Naive thymus-derived CD4-positive, alpha-beta T cell (primary cell): ENCODE data around the gene KCNC4. TPM values are rescaled to one million over a fixed set of nuclear protein-coding genes. Genes with fewer than 3 reads are reported as not detected.

ENCODE experiments used
- ATAC-seq: fragments of 150-1000 bp; cut with Tn5 transposase; 2 replicates; pipeline ENCODE4 v1.10.0; 2021; ENCODE audit warnings: mild to moderate bottlenecking, moderate library complexity
- CTCF ChIA-PET: fragments of 350-600 bp; sonication (Branson Sonifier 250); formaldehyde crosslinking; loops from one replicate; lab custom pipeline; 2021; ENCODE audit warnings: antibody characterized with exemption; lab: Charles Lee
- POLR2A ChIA-PET: fragments of 350-600 bp; sonication (Branson Sonifier 250); formaldehyde crosslinking; loops from one replicate; lab custom pipeline; 2021; ENCODE audit warnings: antibody characterized with exemption, inconsistent platforms; lab: Charles Lee
- DNase-seq, 9 donors: peaks; one replicate each; pipeline versions ENCODE4 v3.0.0 to v3.0.0-alpha.2; 2020 to 2022; ENCODE audit warnings: mixed read lengths in 1 of 9
- H3K27ac ChIP-seq: one replicate; pipeline ENCODE4 v1.7.0; 2013; ENCODE audit warnings: mild to moderate bottlenecking, low read depth, low read length, moderate library complexity
- H3K27me3 ChIP-seq, 2 donors: one replicate each; pipeline ENCODE4 v1.7.0; 2013; ENCODE audit warnings: low read length in 2 of 2, mild to moderate bottlenecking in 2 of 2, moderate library complexity in 2 of 2; ENCODE audit not compliant: control insufficient read depth in 2 of 2, insufficient read depth in 2 of 2
- H3K36me3 ChIP-seq, 3 experiments: 1 replicate in 2 of 3; 2 replicates in 1 of 3; pipeline ENCODE4 v1.7.0; 2013; ENCODE audit warnings: low read length in 3 of 3, mild to moderate bottlenecking in 3 of 3, moderate library complexity in 1 of 3; ENCODE audit not compliant: insufficient read depth in 3 of 3, control insufficient read depth in 2 of 3
- H3K4me1 ChIP-seq, 2 donors: one replicate each; pipeline ENCODE4 v1.7.0; 2013; ENCODE audit warnings: low read length in 2 of 2, mild to moderate bottlenecking in 2 of 2, moderate library complexity in 1 of 2; ENCODE audit not compliant: control insufficient read depth in 2 of 2, insufficient read depth in 2 of 2
- H3K4me3 ChIP-seq: 2 replicates; pipeline ENCODE4 v1.7.0; 2013; ENCODE audit warnings: mild to moderate bottlenecking, low read length
- H3K9me3 ChIP-seq, 3 experiments: 1 replicate in 2 of 3; 2 replicates in 1 of 3; pipeline ENCODE4 v1.7.0; 2013; ENCODE audit warnings: low read length in 3 of 3; ENCODE audit not compliant: control insufficient read depth in 2 of 3
- H3K27ac Mint-ChIP-seq, 9 donors: one replicate each; pipeline ENCODE4 v1.8.0; 2020 to 2022; ENCODE audit warnings: mixed read lengths in 9 of 9, mild to moderate bottlenecking in 8 of 9, moderate library complexity in 5 of 9, inconsistent platforms in 2 of 9
- H3K27me3 Mint-ChIP-seq, 5 donors: one replicate each; pipeline ENCODE4 v1.8.0; 2021 to 2022; ENCODE audit warnings: mixed read lengths in 5 of 5, mild to moderate bottlenecking in 1 of 5
- H3K36me3 Mint-ChIP-seq, 5 donors: one replicate each; pipeline ENCODE4 v1.8.0; 2020 to 2022; ENCODE audit warnings: mixed read lengths in 5 of 5, mild to moderate bottlenecking in 3 of 5, inconsistent platforms in 1 of 5
- H3K4me1 Mint-ChIP-seq, 7 donors: one replicate each; pipeline ENCODE4 v1.8.0; 2020 to 2022; ENCODE audit warnings: mixed read lengths in 7 of 7, mild to moderate bottlenecking in 3 of 7, inconsistent platforms in 1 of 7
- H3K4me3 Mint-ChIP-seq, 10 donors: one replicate each; pipeline ENCODE4 v1.8.0; 2020 to 2022; ENCODE audit warnings: mild to moderate bottlenecking in 10 of 10, mixed read lengths in 10 of 10, moderate library complexity in 6 of 10, inconsistent platforms in 2 of 10
- H3K9me3 Mint-ChIP-seq, 11 donors: one replicate each; pipeline ENCODE4 v1.8.0; 2020 to 2022; ENCODE audit warnings: mixed read lengths in 11 of 11, mild to moderate bottlenecking in 4 of 11, inconsistent platforms in 1 of 11, moderate library complexity in 1 of 11
- intact Hi-C, 2 donors: fragments of 100-400 bp; cut with micrococcal nuclease; formaldehyde crosslinking; loops; one replicate each; pipeline ENCODE4 v1.15.1; 2023
- polyA plus RNA-seq, 2 donors: library from polyadenylated mRNA; unstranded; fragments of 300-500 nt; fragmentation: Illumina TruSeq; gene quantifications; one replicate each; pipeline ENCODE4 v1.2.3, GENCODE V29; 2021
- total RNA-seq, 6 experiments: library from RNA in 5 of 6; stranded (reverse) in 5 of 6; gene quantifications; 1 replicate in 5 of 6; 2 replicates in 1 of 6; pipeline ENCODE4 v1.2.3 and lab custom pipeline; 2021 to 2026

Gene KCNC4
- total and polyA plus RNA-seq, 7 experiments from 2014 or later, result 1.6 to 18.2 (median 10.1) TPM

DNA sequence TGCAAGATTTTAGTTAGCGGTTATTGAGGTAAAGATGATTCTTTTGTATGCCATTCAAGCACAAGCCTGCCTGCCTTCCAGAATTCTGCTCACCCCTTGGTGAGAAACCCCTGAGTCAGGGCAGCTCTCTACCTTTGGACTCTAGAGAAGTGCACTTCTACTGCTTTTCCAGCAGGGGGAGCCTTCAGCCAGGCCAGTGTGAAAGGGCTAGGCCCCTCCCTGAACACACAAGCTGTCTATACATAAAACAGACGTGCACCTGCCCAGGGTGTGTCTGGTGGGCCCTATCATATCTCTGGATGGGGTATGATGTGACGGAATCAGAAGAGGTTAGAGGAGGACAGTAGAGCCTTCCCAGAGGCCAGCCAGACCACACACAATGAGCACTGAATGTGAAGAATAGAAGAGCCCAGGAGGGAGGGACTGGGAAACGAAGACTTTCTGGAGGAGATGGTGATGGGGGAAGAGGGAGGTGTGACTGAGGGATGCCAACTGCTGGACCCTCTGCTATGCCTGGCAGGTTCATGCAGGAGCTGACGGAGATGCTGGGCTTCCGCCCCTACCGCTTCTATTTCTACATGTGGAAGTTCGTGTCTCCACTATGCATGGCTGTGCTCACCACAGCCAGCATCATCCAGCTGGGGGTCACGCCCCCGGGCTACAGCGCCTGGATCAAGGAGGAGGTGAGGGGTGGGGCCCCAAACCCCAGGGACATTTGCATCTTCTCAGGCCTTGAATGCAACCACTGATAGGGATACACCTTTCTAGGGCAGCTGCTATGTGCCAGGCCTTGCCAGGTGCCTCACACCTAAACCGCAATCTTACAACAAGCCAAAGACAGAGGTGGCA lies 13.0 kb upstream of the KCNC4 start:
- POLR2A ChIA-PET, result interaction anchor here (0.6 to 1.0 kb wide), 2 partner anchors 10 to 293 kb away, joined by 3 to 4 read pairs; no protein-coding TSS in a partner anchor
- no peak overlapping the region for H3K4me3 Mint-ChIP-seq
- ATAC-seq (peak; percentile 91), DNase-seq (peak; percentile 34 to 77 (median 57))
- intact Hi-C loops, result loop anchor here (1.0 to 5.0 kb wide), 3 partner anchors 263 to 420 kb away; no protein-coding TSS in a partner anchor
- no peaks in the 10 kb centered on the region for H3K36me3 ChIP-seq
- H3K27me3 Mint-ChIP-seq, result no peaks in the 10 kb centered on the region
- H3K4me3 ChIP-seq, result no peak overlapping the region
- no peaks in the 10 kb centered on the region for H3K4me1 ChIP-seq
- no peak overlapping the region for H3K27ac Mint-ChIP-seq
- peaks cover 0 to 6% (median 0%) of the 10 kb centered on the region in 7 donors for H3K4me1 Mint-ChIP-seq
- no peaks in the 10 kb centered on the region for H3K9me3 Mint-ChIP-seq
- H3K36me3 Mint-ChIP-seq, result no peaks in the 10 kb centered on the region
- no peaks in the 10 kb centered on the region for H3K27me3 ChIP-seq
- no peak overlapping the region for H3K27ac ChIP-seq
- CTCF ChIA-PET, result interaction anchor here (0.8 to 2.0 kb wide), 15 partner anchors 10 to 299 kb away, joined by 3 to 20 read pairs (median 5); no protein-coding TSS in a partner anchor
- H3K9me3 ChIP-seq, result no peaks in the 10 kb centered on the region

DNA sequence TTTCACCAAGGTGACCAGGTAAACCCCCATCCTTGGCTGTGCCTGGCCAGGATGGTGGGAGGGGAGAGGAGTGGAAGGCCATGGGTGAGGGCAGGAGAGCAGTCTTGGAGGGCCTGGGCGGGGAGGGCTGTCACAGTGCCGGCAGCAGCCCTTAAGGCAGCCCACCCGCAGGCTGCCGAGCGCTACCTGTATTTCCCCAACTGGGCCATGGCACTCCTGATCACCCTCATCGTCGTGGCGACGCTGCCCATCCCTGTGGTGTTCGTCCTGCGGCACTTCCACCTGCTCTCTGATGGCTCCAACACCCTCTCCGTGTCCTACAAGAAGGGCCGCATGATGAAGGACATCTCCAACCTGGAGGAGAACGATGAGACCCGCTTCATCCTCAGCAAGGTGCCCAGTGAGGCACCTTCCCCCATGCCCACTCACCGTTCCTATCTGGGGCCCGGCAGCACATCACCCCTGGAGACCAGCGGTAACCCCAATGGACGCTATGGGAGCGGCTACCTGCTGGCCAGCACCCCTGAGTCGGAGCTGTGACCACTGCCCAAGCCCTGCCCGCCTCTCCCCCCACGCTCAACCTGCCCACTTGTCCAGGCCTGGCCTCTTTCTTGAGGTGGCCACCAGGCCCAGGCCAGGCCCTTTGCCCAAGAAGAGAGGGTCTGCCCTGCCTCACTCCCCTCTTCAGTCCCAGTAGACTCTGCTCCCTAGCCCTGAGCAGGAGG lies 12.0 kb upstream of the KCNC4 start:
- POLR2A ChIA-PET, result interaction anchor here (0.6 to 1.0 kb wide), 2 partner anchors 9 to 292 kb away, joined by 3 to 4 read pairs; no protein-coding TSS in a partner anchor

DNA sequence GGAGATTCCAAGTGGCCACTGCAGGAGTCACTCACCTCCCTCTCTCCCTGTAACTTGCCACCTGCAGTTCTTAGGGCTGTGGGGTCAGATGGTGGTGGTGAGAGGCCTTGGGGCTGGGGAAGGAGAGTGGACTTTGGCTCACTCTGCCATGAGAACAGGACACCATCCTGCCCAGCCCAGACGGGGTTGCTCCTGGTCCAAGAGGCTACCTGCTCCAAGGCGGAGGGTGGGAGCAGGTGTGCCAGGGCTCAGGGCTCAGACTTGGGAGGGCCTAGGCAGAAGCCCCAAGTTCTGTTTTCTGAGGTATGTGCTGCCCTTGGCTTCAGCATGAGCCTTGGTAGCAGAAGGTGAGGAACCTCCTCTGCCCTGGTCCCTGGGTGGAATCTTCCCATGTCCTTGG lies 11.4 kb upstream of the KCNC4 start:
- Mint-ChIP-seq H3K9me3 (no peaks in the 10 kb centered on the region), H3K4me1 (peaks cover 9 to 12% (median 11%) of the 10 kb centered on the region in 7 donors), H3K27ac (no peak overlapping the region), H3K27me3 (no peaks in the 10 kb centered on the region), H3K4me3 (no peak overlapping the region), H3K36me3 (no peaks in the 10 kb centered on the region)
- no peak for ATAC-seq
- ChIA-PET CTCF (interaction anchor here (1.5 kb wide), 1 partner anchor 264 kb away, joined by 3 read pairs; no protein-coding TSS in a partner anchor), POLR2A (no interaction called here)
- H3K27me3 ChIP-seq, result no peaks in the 10 kb centered on the region
- intact Hi-C loops, result loop anchor here in 1 of 2 donors (5.0 kb wide), 1 partner anchor 419 kb away; no protein-coding TSS in a partner anchor
- DNase-seq, result no peak
- H3K4me3 ChIP-seq, result no peak overlapping the region
- H3K9me3 ChIP-seq, result no peaks in the 10 kb centered on the region
- no peaks in the 10 kb centered on the region for H3K36me3 ChIP-seq
- no peak overlapping the region for H3K27ac ChIP-seq
- peaks cover 7 to 10% of the 10 kb centered on the region in 2 donors for H3K4me1 ChIP-seq

More for the DNA sequence above, 12.0 kb upstream of the KCNC4 start:
- Mint-ChIP-seq H3K27ac (no peak overlapping the region), H3K4me1 (peaks cover 3 to 9% (median 4%) of the 10 kb centered on the region in 7 donors), H3K4me3 (no peak overlapping the region), H3K9me3 (no peaks in the 10 kb centered on the region), H3K36me3 (no peaks in the 10 kb centered on the region), H3K27me3 (no peaks in the 10 kb centered on the region)
- H3K36me3 ChIP-seq, result no peaks in the 10 kb centered on the region
- H3K4me3 ChIP-seq, result no peak overlapping the region
- intact Hi-C loops, result loop anchor here (1.0 to 5.0 kb wide), 3 partner anchors 262 to 419 kb away; no protein-coding TSS in a partner anchor
- no peaks in the 10 kb centered on the region for H3K27me3 ChIP-seq
- DNase-seq (no peak), ATAC-seq (no peak)
- no peak overlapping the region for H3K27ac ChIP-seq
- CTCF ChIA-PET, result interaction anchor here (1.5 to 1.9 kb wide), 6 partner anchors 9 to 298 kb away, joined by 3 to 20 read pairs (median 11); no protein-coding TSS in a partner anchor
- peaks cover under 1 to 4% of the 10 kb centered on the region in 2 donors for H3K4me1 ChIP-seq
- H3K9me3 ChIP-seq, result no peaks in the 10 kb centered on the region

DNA sequence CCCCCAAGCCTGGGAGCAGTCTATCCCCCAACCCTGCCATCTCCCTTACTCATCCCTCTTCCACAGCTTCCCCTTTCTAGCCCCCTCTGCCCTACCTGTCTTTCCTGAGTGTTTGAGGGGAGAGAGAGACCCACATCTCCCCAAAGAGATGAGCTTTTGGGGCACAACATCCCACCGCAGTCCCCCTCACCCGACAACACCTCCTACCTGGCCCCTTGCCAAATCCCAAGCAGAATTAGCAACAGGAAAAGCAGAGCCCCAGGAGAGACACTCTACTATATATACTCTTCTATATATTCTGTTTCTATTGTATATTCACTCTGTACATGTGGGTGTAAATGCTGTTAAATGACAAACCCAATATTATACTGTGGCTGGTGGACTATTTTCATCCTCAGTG lies 9.9 kb upstream of the KCNC4 start:
- no peaks in the 10 kb centered on the region for H3K36me3 ChIP-seq
- no peaks in the 10 kb centered on the region for H3K27me3 ChIP-seq
- no peak overlapping the region for H3K4me3 ChIP-seq
- H3K4me1 ChIP-seq, result peaks cover 8 to 11% of the 10 kb centered on the region in 2 donors
- H3K27ac Mint-ChIP-seq, result no peak overlapping the region
- CTCF ChIA-PET, result interaction anchor here (0.6 to 6.3 kb wide), 6 partner anchors 109 to 296 kb away, joined by 3 to 142 read pairs (median 36); no protein-coding TSS in a partner anchor
- no peaks in the 10 kb centered on the region for H3K36me3 Mint-ChIP-seq
- DNase-seq (no peak), ATAC-seq (no peak)
- intact Hi-C loops, result loop anchor here (5.0 to 10.0 kb wide), 2 partner anchors 417 to 715 kb away; partner anchors contain the start of gene ATXN7L2 (in 1 of the 2)
- no peaks in the 10 kb centered on the region for H3K9me3 Mint-ChIP-seq
- H3K9me3 ChIP-seq, result no peaks in the 10 kb centered on the region
- no peak overlapping the region for H3K4me3 Mint-ChIP-seq
- no peaks in the 10 kb centered on the region for H3K27me3 Mint-ChIP-seq
- POLR2A ChIA-PET, result no interaction called here
- H3K27ac ChIP-seq, result no peak overlapping the region
- peaks cover 9 to 17% (median 11%) of the 10 kb centered on the region in 7 donors for H3K4me1 Mint-ChIP-seq

DNA sequence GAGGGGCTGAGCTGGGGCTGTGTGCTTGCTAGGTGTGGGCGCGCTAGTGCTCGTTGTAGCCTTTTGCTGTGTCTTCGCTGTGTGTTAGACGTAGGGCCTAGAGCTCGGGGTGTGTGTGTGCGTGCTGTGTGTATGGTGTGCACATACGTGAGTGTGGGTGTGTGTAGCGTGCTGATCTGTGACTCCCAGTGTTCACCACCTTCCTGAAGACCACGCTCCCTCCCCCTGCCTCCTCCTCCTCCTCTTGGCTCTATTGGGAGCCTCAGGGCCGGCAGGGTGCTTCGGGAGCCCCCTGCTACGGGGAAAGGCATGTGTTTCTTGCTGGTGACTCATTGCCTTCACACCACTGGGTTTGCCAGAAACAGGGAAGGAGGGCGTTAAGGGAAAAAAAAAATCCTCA lies 9.4 kb upstream of the KCNC4 start:
- Histone ChIP-seq H3K4me1 (peaks cover 8 to 11% of the 10 kb centered on the region in 2 donors), H3K27me3 (no peaks in the 10 kb centered on the region), H3K9me3 (no peaks in the 10 kb centered on the region), H3K36me3 (no peaks in the 10 kb centered on the region), H3K4me3 (no peak overlapping the region), H3K27ac (no peak overlapping the region)
- POLR2A ChIA-PET, result no interaction called here
- ATAC-seq (no peak), DNase-seq (no peak)
- H3K27me3 Mint-ChIP-seq, result no peaks in the 10 kb centered on the region
- intact Hi-C loops, result loop anchor here (5.0 to 10.0 kb wide), 2 partner anchors 417 to 716 kb away; partner anchors contain the start of gene ATXN7L2 (in 1 of the 2)
- CTCF ChIA-PET, result interaction anchor here (0.6 to 6.3 kb wide), 8 partner anchors 12 to 295 kb away, joined by 3 to 142 read pairs (median 18); no protein-coding TSS in a partner anchor
- no peaks in the 10 kb centered on the region for H3K9me3 Mint-ChIP-seq
- no peaks in the 10 kb centered on the region for H3K36me3 Mint-ChIP-seq
- H3K4me3 Mint-ChIP-seq, result no peak overlapping the region
- no peak overlapping the region for H3K27ac Mint-ChIP-seq
- H3K4me1 Mint-ChIP-seq, result peaks cover 9 to 17% (median 11%) of the 10 kb centered on the region in 7 donors
